ENCODE measurements around the gene ADAMTS2.

ADAMTS2 gene

GRCh38 chr5:179280095-179280490, 65.2 kb downstream of the ADAMTS2 start:
- Histone ChIP-seq H3K4me1 (ENCODE audit: control insufficient read depth, insufficient read depth, low read length) (no peaks in the 10 kb centered on the region), H3K36me3 (ENCODE audit: control insufficient read depth, insufficient read depth, low read length) (no peaks in the 10 kb centered on the region), H3K27me3 (ENCODE audit: control insufficient read depth, insufficient read depth, low read length) (no peaks in the 10 kb centered on the region), H3K9me3 (ENCODE audit: control insufficient read depth, insufficient read depth, low read length) (no peaks in the 10 kb centered on the region), H3K9ac (ENCODE audit: low read depth, low read length) (no peak overlapping the region), H3K4me3 (ENCODE audit: low read depth, low read length) (no peak overlapping the region)

- Histone ChIP-seq H3K36me3 (ENCODE audit: control insufficient read depth, insufficient read depth, low read length) (no peaks in the 10 kb centered on the region), H3K4me3 (ENCODE audit: low read depth, low read length) (no peak overlapping the region), H3K9ac (ENCODE audit: low read depth, low read length) (no peak overlapping the region), H3K4me1 (ENCODE audit: control insufficient read depth, insufficient read depth, low read length) (no peaks in the 10 kb centered on the region), H3K9me3 (ENCODE audit: control insufficient read depth, insufficient read depth, low read length) (no peaks in the 10 kb centered on the region), H3K27me3 (ENCODE audit: control insufficient read depth, insufficient read depth, low read length) (no peaks in the 10 kb centered on the region)
These were observed 65.7 kb downstream of the ADAMTS2 start for GRCh38 chr5:179279347-179280094.

- Histone ChIP-seq H3K27me3 (ENCODE audit: control insufficient read depth, insufficient read depth, low read length) (no peaks in the 10 kb centered on the region), H3K4me1 (ENCODE audit: control insufficient read depth, insufficient read depth, low read length) (no peaks in the 10 kb centered on the region), H3K4me3 (ENCODE audit: low read depth, low read length) (no peak overlapping the region), H3K36me3 (ENCODE audit: control insufficient read depth, insufficient read depth, low read length) (no peaks in the 10 kb centered on the region), H3K9me3 (ENCODE audit: control insufficient read depth, insufficient read depth, low read length) (no peaks in the 10 kb centered on the region), H3K9ac (ENCODE audit: low read depth, low read length) (no peak overlapping the region)
These were observed 66.7 kb downstream of the ADAMTS2 start for GRCh38 chr5:179278546-179278945.

GRCh38 chr5:179278119-179278518, 67.1 kb downstream of the ADAMTS2 start:
- Histone ChIP-seq H3K9ac (ENCODE audit: low read depth, low read length) (no peak overlapping the region), H3K4me1 (ENCODE audit: control insufficient read depth, insufficient read depth, low read length) (no peaks in the 10 kb centered on the region), H3K4me3 (ENCODE audit: low read depth, low read length) (no peak overlapping the region), H3K36me3 (ENCODE audit: control insufficient read depth, insufficient read depth, low read length) (no peaks in the 10 kb centered on the region), H3K9me3 (ENCODE audit: control insufficient read depth, insufficient read depth, low read length) (no peaks in the 10 kb centered on the region), H3K27me3 (ENCODE audit: control insufficient read depth, insufficient read depth, low read length) (no peaks in the 10 kb centered on the region)

GRCh38 chr5:179276838-179277395, 68.3 kb downstream of the ADAMTS2 start:
- no peaks in the 10 kb centered on the region for H3K4me1 ChIP-seq (ENCODE audit: control insufficient read depth, insufficient read depth, low read length)
- H3K9ac ChIP-seq (ENCODE audit: low read depth, low read length), result no peak overlapping the region
- no peaks in the 10 kb centered on the region for H3K27me3 ChIP-seq (ENCODE audit: control insufficient read depth, insufficient read depth, low read length)
- peaks cover 2% of the 10 kb centered on the region for H3K36me3 ChIP-seq (ENCODE audit: control insufficient read depth, insufficient read depth, low read length)
- H3K4me3 ChIP-seq (ENCODE audit: low read depth, low read length), result no peak overlapping the region
- H3K9me3 ChIP-seq (ENCODE audit: control insufficient read depth, insufficient read depth, low read length), result no peaks in the 10 kb centered on the region

GRCh38 chr5:179275941-179276837, 69.1 kb downstream of the ADAMTS2 start:
- no peaks in the 10 kb centered on the region for H3K9me3 ChIP-seq (ENCODE audit: control insufficient read depth, insufficient read depth, low read length)
- peaks cover 2% of the 10 kb centered on the region for H3K36me3 ChIP-seq (ENCODE audit: control insufficient read depth, insufficient read depth, low read length)
- no peak overlapping the region for H3K9ac ChIP-seq (ENCODE audit: low read depth, low read length)
- no peaks in the 10 kb centered on the region for H3K4me1 ChIP-seq (ENCODE audit: control insufficient read depth, insufficient read depth, low read length)
- H3K27me3 ChIP-seq (ENCODE audit: control insufficient read depth, insufficient read depth, low read length), result no peaks in the 10 kb centered on the region
- H3K4me3 ChIP-seq (ENCODE audit: low read depth, low read length), result no peak overlapping the region

GRCh38 chr5:179275381-179275878, 69.8 kb downstream of the ADAMTS2 start:
- H3K27me3 ChIP-seq (ENCODE audit: control insufficient read depth, insufficient read depth, low read length), result no peaks in the 10 kb centered on the region
- no peak overlapping the region for H3K4me3 ChIP-seq (ENCODE audit: low read depth, low read length)
- no peak overlapping the region for H3K9ac ChIP-seq (ENCODE audit: low read depth, low read length)
- H3K9me3 ChIP-seq (ENCODE audit: control insufficient read depth, insufficient read depth, low read length), result no peaks in the 10 kb centered on the region
- no peaks in the 10 kb centered on the region for H3K4me1 ChIP-seq (ENCODE audit: control insufficient read depth, insufficient read depth, low read length)
- peaks cover 2% of the 10 kb centered on the region for H3K36me3 ChIP-seq (ENCODE audit: control insufficient read depth, insufficient read depth, low read length)

- Histone ChIP-seq H3K36me3 (ENCODE audit: control insufficient read depth, insufficient read depth, low read length) (peaks cover 2% of the 10 kb centered on the region), H3K27me3 (ENCODE audit: control insufficient read depth, insufficient read depth, low read length) (no peaks in the 10 kb centered on the region), H3K4me1 (ENCODE audit: control insufficient read depth, insufficient read depth, low read length) (no peaks in the 10 kb centered on the region), H3K9me3 (ENCODE audit: control insufficient read depth, insufficient read depth, low read length) (no peaks in the 10 kb centered on the region), H3K9ac (ENCODE audit: low read depth, low read length) (no peak overlapping the region), H3K4me3 (ENCODE audit: low read depth, low read length) (no peak overlapping the region)
These were observed 70.6 kb downstream of the ADAMTS2 start for GRCh38 chr5:179274321-179275315.

GRCh38 chr5:179273441-179274145, 71.7 kb downstream of the ADAMTS2 start:
- Histone ChIP-seq H3K9me3 (ENCODE audit: control insufficient read depth, insufficient read depth, low read length) (no peaks in the 10 kb centered on the region), H3K27me3 (ENCODE audit: control insufficient read depth, insufficient read depth, low read length) (no peaks in the 10 kb centered on the region), H3K4me1 (ENCODE audit: control insufficient read depth, insufficient read depth, low read length) (no peaks in the 10 kb centered on the region), H3K9ac (ENCODE audit: low read depth, low read length) (no peak overlapping the region), H3K36me3 (ENCODE audit: control insufficient read depth, insufficient read depth, low read length) (peaks cover 2% of the 10 kb centered on the region), H3K4me3 (ENCODE audit: low read depth, low read length) (no peak overlapping the region)

GRCh38 chr5:179273073-179273435, 72.2 kb downstream of the ADAMTS2 start:
- peaks cover 2% of the 10 kb centered on the region for H3K36me3 ChIP-seq (ENCODE audit: control insufficient read depth, insufficient read depth, low read length)
- H3K4me3 ChIP-seq (ENCODE audit: low read depth, low read length), result no peak overlapping the region
- no peak overlapping the region for H3K9ac ChIP-seq (ENCODE audit: low read depth, low read length)
- no peaks in the 10 kb centered on the region for H3K9me3 ChIP-seq (ENCODE audit: control insufficient read depth, insufficient read depth, low read length)
- no peaks in the 10 kb centered on the region for H3K4me1 ChIP-seq (ENCODE audit: control insufficient read depth, insufficient read depth, low read length)
- no peaks in the 10 kb centered on the region for H3K27me3 ChIP-seq (ENCODE audit: control insufficient read depth, insufficient read depth, low read length)
